HG02852 (cell line): Measurements from ENCODE around the gene CUEDC1.
"Not testable (repeated sequence)": the region's sequence is repeated elsewhere in the genome, so short reads cannot be mapped to it uniquely, and the experiment has no call there.

ENCODE experiments used
- ATAC-seq: cut with Tn5 transposase; IDR thresholded peaks from one replicate; pipeline ENCODE4 v1.9.1; 2021; ENCODE audit warnings: mild to moderate bottlenecking, moderate library complexity; ENCODE audit not compliant: unreplicated experiment

The CUEDC1 gene

DNA sequence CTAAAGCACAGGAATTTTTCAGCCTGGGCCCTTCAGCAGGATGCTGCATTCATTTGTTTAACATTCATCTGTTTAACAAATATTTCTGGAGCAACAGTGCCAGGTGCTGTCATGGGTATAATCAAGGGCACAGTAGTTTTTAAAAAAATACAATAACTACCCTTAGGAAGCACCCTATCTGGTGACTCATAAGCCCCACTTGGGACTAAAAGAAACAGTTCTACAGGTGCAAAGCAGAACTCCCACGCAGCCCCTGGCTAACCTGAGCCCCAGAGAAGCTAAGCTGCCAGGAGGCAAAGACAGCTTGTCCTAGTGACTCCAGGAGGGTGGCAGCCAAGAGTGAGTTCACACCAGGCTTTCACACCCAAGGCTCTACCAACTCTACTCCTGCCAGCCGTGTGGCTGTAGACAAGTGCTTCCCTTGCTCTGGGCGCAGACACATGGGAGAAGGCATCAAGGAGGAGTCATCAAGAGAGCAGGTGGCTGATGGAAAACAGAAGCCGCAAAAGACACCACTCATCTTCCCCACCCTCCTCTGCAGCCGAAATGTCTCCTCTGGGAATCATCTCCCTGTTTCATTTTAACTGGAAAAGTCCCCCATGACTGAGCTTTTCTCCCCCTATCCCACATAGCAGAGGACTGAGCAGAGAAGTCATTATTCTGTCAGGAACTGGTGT is 14.4 kb downstream of the CUEDC1 start:
- ATAC-seq, result no peak

DNA sequence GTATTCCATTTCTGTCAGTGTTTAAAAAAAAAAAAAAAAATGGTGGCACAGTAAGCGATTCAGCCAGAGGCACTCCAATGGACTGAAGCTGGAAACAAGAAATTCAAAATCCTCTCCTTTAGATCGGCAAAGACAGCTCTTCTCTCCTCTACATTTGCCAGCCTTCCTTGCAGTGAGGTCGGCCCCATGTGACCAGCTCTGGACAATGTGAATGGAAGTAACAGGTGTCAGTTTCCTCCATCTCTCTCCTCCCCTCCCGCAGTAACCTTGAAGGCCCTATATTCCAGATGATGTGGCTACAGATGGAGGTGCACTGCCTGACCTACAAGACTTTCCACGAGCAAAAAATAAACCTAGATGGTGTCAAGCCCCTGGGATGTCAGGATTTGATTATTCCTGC is 15.0 kb downstream of the CUEDC1 start:
- no peak for ATAC-seq

DNA sequence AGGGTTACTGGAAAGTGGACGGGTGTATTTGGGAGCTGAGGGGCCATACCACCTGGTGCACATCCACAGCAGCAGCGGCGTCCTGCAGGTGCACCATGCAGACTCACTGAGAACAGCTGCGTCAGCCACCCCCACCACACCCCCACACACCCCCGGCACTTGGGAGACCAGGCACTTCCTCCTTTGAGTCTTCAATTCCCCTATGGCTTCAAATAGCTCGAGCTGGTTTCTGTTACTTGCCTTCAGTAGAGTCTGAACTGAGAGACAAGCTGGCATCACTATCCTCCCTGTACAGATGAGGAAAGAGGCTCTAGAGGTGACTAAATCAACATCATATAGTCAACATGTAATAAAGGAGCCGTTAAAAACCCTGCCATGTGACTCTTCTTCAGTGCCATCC is 15.4 kb downstream of the CUEDC1 start:
- peak; percentile 61 for ATAC-seq

DNA sequence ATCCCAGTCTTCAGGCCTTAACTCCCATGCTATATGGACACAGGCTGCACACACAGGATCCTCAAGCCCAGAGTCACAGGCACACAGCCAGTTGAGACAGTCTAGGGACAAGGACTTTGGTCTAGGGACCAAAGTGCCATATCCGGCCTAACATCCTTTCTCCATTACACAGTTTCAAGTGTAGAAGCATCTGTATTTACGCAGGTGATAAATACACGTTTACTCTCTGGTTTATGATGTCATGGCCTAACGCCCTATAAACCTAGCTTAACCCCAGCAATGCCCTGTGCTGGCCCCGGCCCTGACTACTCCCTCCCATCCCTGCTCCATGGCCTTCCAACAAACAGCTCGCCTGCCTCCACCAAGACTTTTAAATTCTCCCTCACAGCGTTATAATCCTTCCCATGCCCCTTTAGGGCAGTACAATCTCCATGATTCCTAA is 17.1 kb downstream of the CUEDC1 start:
- no peak for ATAC-seq

DNA sequence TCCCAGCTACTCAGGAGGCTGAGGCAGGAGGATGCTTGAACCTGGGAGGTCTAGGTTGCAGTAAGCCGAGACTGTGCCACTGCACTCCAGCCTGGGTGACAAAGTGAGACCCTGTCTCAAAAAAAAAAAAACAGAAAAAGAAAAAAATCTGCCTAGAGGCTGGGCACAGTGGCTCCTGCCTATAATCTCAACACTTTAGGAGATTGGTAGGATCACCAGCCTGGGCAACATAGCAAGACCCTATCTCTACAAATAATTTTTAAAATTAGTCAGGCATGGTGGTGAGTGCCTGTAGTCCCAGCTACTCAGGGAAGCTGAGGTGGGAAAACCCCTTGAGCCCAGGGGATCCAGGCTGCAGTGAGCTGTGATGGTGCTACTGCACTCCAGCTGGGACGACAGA is 17.7 kb downstream of the CUEDC1 start:
- no peak for ATAC-seq

DNA sequence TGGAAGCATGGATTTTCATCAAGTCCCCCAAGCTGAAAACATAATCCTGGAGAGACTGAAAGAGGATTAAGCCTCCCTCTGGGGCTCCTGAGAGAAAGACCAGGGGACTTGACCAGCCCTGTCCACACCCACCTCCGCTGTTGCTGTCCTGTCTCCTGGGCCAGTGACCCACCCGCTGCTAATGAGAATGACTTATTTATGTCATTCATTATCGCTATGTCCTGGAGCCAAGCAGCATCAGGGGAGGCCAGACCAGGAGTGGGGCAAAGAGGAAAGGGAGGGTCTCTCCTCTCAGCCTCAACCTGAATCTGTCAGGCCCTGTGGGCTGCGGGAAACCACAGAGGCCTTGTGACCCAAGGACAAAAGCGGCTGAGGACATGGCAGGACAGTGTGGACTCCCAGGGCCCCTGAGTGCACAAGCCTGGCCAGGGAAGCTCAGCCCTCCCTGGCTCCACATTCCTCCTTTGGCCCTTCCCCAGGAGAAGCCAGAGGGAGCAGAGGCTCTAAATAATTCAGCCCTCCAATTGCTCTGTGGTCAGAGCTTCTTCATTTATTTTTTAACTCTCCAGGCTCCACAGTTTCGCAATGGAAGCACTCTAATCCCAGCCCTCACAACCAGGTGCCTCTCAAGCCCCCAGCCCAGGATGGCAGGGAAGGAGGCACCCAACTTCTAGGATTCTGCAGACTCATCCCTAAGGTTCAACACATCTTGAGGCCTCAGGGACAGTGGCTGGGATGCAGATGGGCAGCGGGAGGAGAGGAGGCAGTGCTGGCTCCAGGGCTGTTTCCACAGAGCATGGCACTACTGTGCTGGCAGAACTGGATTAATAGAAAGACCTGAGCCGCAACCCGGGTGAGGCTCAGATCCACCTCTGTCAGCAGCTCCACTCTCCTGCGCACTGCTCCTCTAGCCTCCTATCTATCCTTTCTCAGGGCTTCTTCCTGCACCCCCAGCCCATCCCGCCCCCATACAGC is 19.1 kb downstream of the CUEDC1 start:
- ATAC-seq, result no peak

DNA sequence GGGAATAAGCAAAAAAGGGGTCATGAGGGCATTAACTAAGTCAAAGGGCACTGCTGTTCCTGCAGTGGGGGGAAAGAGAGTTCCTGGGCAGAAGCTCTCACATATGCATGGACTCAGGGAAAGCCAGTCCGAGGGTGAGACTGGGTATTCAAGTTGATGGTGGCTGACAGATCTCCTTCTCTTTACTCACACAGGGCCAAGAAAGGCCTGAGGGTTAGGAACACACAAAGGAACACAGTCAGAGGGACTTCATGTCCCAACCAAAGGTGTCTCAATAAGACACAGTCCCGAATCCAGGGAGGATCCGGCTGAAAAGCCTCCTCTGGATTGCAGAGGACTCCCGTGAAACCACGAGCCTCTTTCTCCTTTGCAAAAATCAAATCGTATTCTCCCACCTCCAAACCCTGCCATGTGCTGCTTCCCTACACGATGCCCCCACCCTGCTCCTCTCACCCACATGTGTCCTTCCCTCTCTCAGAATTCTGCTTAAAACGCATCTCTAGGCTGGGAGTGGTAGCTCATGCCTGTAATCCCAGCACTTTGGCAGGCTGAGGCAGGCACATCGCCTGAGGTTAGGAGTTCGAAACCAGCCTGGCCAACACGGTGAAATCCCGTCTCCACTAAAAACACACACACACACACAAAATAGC is 23.6 kb downstream of the CUEDC1 start:
- ATAC-seq, result no peak

DNA sequence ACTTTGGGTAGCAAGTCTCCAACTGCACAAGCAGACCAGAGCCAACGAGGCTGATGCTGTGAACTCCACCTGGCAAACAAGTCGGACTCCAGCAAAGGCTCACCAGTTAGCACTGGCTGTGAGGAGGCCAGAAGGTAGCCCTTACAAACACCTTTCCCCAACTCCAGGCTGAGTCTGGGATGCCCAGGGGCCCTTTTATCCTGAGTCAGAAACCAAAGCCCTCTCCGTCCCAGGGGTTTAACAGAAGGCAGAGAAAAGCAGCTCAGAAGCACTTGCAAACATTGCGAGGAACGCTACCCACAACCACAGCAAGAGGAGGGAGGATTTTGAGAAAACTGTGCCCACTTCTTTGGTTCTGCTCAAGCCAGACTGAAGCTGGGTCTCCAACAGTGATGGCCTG is 25.0 kb downstream of the CUEDC1 start:
- no peak for ATAC-seq

DNA sequence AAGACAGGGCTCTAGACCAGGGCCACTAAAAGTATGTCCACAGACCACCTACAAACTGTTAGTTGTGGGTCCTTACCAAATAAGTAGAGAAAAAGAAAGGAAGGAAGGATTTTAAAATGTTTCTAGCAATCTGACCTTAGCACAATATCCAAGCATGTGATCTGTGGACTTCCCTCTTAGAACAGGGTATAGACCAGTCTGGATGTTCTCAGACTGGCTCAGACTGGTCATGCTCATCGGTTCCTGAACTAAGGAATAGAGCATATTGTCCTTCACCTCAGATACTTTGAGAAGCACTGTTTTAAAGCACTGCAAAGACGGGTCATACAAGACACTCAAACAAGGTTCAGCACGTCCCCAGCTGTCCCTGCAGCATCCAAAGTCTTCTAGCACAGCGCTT is 25.8 kb downstream of the CUEDC1 start:
- ATAC-seq, result no peak

DNA sequence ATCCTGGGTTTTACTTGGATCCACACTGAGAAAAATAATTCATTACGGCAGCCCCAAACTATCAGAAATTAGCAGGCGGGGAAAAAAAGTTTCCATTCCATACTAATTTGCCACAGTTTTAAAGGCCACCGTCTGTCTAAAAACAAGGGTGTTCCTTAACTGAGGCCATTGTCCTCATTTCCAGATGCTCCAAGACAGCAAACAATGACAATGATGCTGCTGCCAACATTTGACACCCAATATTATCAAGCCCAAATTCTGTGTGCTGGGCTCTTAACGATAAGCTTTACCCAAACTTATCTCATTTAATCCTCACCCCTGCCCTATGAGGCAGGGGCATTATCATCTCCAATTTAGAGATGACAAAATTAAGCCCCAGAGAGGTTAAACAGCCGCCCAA is 26.3 kb downstream of the CUEDC1 start:
- ATAC-seq, result no peak

DNA sequence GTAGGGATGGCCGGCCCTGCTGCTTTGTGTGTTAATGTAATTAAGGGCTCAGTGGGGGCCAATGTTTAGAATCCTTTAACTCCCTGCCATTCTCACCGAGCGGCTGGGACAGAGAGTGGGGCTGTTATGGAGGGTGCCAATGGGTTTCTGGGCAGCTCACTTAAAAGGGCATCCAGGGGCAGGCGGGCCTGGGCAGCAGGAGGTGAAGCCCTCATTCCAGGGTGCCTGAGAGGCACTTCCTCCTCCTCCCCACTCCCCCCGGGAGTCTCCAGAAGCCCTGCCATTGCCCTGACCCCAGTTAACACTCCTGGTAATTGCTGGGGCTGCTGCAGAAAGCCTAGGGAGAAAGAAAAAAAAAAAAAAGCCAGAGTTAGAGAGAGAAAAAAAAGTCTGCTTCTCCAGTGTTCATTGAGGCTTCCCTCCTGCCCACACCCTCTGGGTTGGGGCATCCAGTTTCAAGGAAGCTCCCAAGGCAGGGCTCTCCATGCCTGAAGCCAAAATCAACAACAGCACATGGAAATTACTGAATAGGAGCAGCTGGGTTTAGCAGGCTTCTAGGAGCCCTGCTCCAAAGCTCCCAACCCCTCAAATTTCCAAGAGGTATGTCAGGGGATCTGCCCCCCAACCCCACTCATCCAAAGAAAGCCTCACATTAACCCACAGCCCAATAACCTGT is 28.0 kb downstream of the CUEDC1 start:
- no peak for ATAC-seq

DNA sequence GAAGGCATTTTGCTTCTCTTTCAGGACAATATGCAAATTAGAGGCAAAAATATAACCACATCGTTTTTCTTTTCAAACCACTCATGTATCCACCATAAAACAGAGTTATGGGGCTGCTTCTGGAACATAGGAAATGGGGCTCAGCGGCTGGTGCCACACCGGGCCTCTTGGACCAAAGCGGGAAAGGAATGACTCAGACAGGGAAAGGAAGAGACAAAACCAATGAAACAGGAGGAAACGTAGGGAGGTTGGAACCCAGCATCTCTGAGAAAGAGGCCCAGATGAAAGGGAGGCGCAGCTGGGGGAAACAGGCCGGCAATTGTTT is 28.5 kb downstream of the CUEDC1 start:
- no peak for ATAC-seq

DNA sequence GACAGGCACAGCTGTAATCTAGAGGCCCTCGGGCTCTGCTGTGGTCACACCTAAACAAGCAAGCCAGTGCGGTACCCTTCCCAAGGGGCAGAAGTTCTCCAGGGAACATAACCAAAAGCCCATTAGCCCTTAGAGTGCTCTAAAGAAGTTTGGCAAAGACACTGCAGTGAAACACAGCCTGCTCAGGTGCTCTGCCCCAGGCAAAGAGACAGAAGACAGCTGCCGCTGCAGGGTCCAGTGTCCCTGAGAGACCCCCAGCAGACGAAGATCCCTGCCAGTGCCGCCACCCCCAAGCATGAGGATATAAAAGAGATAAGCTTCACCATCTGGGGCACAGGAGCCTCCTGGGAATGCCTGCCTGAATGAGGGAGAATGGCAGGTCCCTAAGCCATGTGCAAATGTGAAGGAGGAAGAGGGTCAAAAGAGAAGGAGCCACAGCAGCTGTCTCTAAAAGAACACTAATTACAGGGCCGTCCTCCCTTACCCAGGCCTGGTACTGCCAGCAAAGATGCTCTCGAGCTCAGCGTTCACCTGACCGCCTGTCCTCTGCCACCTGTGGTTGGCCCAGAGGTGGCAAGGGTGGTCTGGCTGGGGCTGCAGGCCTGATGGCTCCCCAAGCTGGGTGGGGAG is 29.7 kb downstream of the CUEDC1 start:
- ATAC-seq, result no peak

DNA sequence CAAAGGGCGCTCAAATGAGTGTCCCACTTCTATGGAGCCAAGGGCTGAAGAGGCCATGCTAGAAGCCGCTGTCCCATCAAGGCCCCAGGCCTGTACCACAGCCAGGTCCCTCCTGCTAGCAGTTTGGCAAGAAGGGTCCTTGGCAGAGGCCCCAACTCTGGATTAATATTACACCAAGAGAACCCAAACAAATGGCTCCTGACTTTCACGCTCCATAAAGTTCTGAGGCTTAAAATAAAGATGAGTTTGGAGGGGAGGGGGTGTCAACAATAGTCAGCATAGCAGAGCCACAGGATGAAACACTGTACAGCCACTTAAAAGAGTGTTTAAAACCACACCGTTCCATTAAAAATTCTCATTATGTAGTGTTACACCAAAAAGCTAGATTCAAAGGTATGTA is 30.5 kb downstream of the CUEDC1 start:
- no peak for ATAC-seq

DNA sequence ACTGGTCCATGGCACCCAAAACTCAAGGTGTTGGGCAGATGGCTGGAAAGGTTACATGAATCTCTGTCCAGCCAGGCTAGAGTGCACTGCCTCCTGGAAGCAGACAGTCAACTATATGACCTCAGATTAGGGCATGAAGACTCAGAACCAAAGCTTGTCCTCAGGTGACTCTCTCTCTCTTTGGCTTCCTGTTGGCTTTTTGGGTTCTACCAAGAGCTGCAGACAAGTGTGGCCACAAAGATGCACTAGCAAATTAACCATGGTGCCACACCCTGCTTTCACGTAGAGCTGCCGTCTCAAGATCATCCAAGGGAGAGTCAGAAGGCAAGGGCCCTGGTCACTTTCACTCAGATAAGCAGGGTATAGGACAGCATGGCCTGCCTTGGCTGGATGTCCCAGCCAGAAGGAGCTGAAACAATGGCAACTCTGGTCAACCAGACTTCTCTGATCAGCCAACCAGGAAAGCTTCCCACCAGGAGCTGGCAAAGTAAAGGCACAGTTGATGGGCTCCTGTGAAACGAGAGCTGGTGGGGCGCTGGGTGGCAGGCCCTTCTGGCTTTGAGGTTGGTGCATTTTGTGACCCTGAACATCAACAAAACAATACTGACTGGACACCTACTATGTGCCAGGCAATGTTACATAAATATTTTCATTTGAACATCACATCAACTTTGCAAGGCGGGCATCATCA is 31.9 kb downstream of the CUEDC1 start:
- no peak for ATAC-seq

DNA sequence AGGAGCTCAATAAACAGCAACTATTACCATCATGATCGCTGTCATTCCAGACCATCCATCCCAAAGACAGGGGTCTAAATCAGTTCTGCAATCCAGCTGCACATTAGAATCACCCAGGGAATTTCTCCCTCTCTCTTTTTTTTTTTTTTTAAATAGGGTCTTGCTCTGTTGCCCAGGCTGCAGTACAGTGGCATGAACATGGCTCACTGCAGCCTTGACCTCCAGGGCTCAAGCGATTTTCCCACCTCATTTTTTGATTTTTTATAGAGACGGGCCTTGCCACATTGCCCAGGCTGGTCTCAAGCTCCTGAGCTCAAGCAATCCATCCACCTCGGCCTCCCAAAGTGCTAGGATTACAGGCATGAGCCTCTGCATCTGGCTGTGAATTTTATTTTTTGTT is 32.5 kb downstream of the CUEDC1 start:
- not testable (repeated sequence) for ATAC-seq

DNA sequence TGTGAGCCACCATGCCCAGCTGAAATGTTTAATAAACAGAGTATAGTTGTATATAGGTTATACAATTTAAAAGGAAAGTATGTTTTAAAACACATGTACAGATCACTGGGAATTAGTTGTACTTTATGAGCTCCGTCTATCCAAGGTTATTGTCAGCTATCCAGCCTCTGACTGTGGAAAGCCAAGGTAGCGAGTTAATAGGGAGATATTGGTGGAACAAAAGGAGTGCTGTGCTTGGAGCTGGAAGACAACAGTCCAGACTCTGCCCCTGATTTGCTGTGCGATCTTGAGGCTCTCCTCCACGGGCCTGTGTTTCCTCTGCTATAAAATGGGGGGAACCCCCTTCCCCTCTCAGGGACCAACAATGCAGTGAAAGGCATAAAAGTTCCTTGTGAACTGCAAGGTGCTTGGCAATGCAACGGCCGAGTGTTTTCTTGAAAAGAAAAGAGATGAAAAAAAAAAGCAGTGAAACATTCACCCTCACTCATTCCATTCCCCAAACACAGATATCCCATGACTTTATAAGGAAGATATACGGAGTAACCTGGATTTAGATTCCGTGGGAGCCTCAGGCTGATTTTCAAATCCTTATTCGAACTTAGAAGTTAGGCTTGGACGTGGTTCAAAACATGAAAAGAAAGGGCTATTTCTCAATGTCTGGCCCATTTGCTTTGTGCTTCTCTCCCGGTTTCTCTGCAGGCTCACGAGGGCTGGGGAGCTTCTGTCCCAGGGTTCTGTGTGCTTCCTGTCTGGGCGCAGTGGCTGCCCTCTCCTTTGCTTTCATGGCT is 34.1 kb downstream of the CUEDC1 start:
- no peak for ATAC-seq

DNA sequence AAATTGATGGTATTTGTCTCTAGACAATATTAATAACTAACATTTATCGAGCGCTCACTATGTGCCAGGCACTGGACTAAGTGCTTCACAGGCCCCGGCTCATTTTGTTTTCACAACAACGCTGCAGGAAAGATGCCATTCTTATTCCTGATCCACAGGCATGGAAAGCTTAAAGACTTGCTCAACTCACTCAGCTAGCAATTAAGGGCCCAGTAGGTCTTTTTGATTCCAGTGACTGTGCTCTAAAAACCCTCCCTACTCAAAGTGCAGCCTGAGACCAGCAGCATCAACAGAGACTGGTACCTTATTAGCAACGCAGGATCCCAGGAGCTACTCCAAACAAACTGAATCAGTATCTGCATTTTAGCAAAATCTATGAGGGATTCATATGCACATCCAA is 35.3 kb downstream of the CUEDC1 start:
- no peak for ATAC-seq
